GM12878 (cell line): ENCODE measurements around the gene TMA16.

ENCODE experiments used
- EZH2 ChIP-seq: IDR thresholded peaks from 2 replicates; pipeline ENCODE4 v1.6.1; 2012; ENCODE audit warnings: low read depth, mild to moderate bottlenecking, control low read depth, inconsistent platforms, low read length, borderline replicate concordance; ENCODE audit not compliant: control insufficient read depth
- POLR2A ChIP-seq: IDR thresholded peaks from 2 replicates; pipeline ENCODE4 v1.6.1; 2011; ENCODE audit warnings: low read depth, mild to moderate bottlenecking, low read length
- POLR2AphosphoS2 ChIP-seq: IDR thresholded peaks from 2 replicates; pipeline ENCODE4 v1.6.1; 2011; ENCODE audit warnings: low read depth, mild to moderate bottlenecking, low read length, improper control_type of control experiment, moderate library complexity
- RFX5 ChIP-seq: IDR thresholded peaks from 2 replicates; pipeline ENCODE4 v1.6.1; 2011; ENCODE audit warnings: low read depth, low read length, improper control_type of control experiment
- SMAD5 ChIP-seq: IDR thresholded peaks from 2 replicates; pipeline ENCODE4 v1.6.1; 2016; ENCODE audit warnings: antibody characterized with exemption, low read depth
- SP1 ChIP-seq: IDR thresholded peaks from one replicate; pipeline ENCODE4 v1.6.1; 2011; ENCODE audit warnings: low read depth, low read length
- SUPT20H ChIP-seq: IDR thresholded peaks from 2 replicates; pipeline ENCODE4 v1.6.1; 2011; ENCODE audit warnings: low read depth, mild to moderate bottlenecking, low read length, moderate library complexity, borderline replicate concordance; ENCODE audit not compliant: control insufficient read depth
- YY1 ChIP-seq: IDR thresholded peaks from 2 replicates; pipeline ENCODE4 v1.6.1; 2011; ENCODE audit warnings: low read depth, mild to moderate bottlenecking, low read length
- ZNF217 ChIP-seq: fragments of 450-650 bp; IDR thresholded peaks from 2 replicates; pipeline ENCODE4 v1.6.1; 2017; ENCODE audit warnings: antibody characterized with exemption, mild to moderate bottlenecking
- TF ChIP-seq, protein P1 (sequence below), 3 experiments: IDR thresholded peaks in 2 of 3; conservative IDR thresholded peaks in 1 of 3; 2 replicates each; pipeline ENCODE4 v1.5.1; 2011; ENCODE audit warnings: low read depth in 3 of 3, low read length in 3 of 3, mild to moderate bottlenecking in 3 of 3, control low read depth in 2 of 3, moderate library complexity in 2 of 3, inconsistent platforms in 1 of 3, mixed read lengths in 1 of 3; ENCODE audit not compliant: control insufficient read depth in 2 of 3, insufficient read depth in 1 of 3; ENCODE audit errors: extremely low read depth in 1 of 3
- TF ChIP-seq, protein P2 (sequence below): fragments of 450-650 bp; IDR thresholded peaks from 2 replicates; pipeline ENCODE4 v1.6.1; 2016; ENCODE audit warnings: mild to moderate bottlenecking, moderate library complexity, borderline replicate concordance

DNA sequence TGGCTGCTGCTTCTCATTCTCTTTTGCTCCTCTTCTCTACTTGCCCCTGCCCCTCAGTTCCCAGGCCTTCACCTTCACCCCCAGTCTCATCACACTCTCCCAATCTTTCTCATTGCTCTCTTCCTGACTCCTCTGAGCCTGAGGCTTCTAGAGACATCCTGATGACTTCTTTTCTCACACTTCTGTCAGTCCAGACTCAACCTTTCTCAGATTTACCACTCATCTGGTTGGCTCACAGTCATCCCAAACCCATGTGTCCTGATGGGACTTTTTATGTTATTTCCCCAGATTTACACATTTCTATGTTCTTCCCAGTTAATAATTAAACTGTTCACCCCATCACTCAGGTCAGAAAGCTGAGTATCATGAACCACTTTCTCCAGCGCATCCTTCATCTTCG is 68.0 kb downstream of the TMA16 start:
- TF ChIP-seq EZH2 (no peak), RFX5 (no peak), ZNF217 (no peak), SUPT20H (no peak), SP1 (no peak), POLR2A (no peak), YY1 (no peak), POLR2AphosphoS2 (no peak), SMAD5 (no peak)
- TF ChIP-seq, protein P1, sequence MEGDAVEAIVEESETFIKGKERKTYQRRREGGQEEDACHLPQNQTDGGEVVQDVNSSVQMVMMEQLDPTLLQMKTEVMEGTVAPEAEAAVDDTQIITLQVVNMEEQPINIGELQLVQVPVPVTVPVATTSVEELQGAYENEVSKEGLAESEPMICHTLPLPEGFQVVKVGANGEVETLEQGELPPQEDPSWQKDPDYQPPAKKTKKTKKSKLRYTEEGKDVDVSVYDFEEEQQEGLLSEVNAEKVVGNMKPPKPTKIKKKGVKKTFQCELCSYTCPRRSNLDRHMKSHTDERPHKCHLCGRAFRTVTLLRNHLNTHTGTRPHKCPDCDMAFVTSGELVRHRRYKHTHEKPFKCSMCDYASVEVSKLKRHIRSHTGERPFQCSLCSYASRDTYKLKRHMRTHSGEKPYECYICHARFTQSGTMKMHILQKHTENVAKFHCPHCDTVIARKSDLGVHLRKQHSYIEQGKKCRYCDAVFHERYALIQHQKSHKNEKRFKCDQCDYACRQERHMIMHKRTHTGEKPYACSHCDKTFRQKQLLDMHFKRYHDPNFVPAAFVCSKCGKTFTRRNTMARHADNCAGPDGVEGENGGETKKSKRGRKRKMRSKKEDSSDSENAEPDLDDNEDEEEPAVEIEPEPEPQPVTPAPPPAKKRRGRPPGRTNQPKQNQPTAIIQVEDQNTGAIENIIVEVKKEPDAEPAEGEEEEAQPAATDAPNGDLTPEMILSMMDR (IDR thresholded peaks at IDR 0.05 in 2 of 3, conservative IDR thresholded peaks at IDR 0.05 in 1 of 3; ENCODE audit: control insufficient read depth in 2 of 3, extremely low read depth in 1 of 3, insufficient read depth in 1 of 3, low read depth in 3 of 3, low read length in 3 of 3): no peak
- TF ChIP-seq, protein P2, sequence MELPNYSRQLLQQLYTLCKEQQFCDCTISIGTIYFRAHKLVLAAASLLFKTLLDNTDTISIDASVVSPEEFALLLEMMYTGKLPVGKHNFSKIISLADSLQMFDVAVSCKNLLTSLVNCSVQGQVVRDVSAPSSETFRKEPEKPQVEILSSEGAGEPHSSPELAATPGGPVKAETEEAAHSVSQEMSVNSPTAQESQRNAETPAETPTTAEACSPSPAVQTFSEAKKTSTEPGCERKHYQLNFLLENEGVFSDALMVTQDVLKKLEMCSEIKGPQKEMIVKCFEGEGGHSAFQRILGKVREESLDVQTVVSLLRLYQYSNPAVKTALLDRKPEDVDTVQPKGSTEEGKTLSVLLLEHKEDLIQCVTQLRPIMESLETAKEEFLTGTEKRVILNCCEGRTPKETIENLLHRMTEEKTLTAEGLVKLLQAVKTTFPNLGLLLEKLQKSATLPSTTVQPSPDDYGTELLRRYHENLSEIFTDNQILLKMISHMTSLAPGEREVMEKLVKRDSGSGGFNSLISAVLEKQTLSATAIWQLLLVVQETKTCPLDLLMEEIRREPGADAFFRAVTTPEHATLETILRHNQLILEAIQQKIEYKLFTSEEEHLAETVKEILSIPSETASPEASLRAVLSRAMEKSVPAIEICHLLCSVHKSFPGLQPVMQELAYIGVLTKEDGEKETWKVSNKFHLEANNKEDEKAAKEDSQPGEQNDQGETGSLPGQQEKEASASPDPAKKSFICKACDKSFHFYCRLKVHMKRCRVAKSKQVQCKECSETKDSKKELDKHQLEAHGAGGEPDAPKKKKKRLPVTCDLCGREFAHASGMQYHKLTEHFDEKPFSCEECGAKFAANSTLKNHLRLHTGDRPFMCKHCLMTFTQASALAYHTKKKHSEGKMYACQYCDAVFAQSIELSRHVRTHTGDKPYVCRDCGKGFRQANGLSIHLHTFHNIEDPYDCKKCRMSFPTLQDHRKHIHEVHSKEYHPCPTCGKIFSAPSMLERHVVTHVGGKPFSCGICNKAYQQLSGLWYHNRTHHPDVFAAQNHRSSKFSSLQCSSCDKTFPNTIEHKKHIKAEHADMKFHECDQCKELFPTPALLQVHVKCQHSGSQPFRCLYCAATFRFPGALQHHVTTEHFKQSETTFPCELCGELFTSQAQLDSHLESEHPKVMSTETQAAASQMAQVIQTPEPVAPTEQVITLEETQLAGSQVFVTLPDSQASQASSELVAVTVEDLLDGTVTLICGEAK: no peak
